ENCODE data around the gene PARD3. TPM values are rescaled to one million over a fixed set of nuclear protein-coding genes. Genes with fewer than 3 reads are reported as not detected.
"Not testable (repeated sequence)": the region's sequence is repeated elsewhere in the genome, so short reads cannot be mapped to it uniquely, and the experiment has no call there.

The PARD3 gene
- total RNA-seq, 2 experiments from 2014 or later = 0.15 to 0.18 TPM

GRCh38 chr10:34373211-34373610 lies 441.9 kb downstream of the PARD3 start:
- ChIA-PET POLR2A (no interaction called here), CTCF (no interaction called here)
- H3K27me3 Mint-ChIP-seq = no peaks in the 10 kb centered on the region
- H3K9me3 Mint-ChIP-seq = no peaks in the 10 kb centered on the region
- peaks cover 7% of the 10 kb centered on the region for H3K4me1 Mint-ChIP-seq
- no peak for DNase-seq
- no peaks in the 10 kb centered on the region for H3K36me3 Mint-ChIP-seq (ENCODE audit: low read depth)
- H3K27ac Mint-ChIP-seq = no peak overlapping the region
- no peak overlapping the region for H3K4me3 Mint-ChIP-seq

DNA sequence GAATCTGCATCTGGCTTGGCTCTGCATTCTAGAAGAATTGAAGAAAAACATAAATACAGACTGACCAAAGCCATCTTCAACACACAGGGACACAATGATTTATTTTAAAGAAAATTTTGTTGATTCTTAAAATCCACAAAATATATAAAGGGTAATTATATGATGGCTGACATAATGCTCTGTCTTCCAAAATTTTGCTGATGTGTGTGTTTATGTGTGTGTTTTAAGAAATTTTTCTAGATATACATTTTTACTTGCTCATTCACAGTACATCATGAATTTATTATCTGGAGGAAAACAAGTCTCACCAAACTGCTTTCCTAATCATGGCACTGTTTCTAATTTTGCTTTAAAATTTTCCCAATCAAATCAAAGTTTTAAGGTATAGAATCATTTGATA lies 442.6 kb downstream of the PARD3 start:
- H3K4me3 Mint-ChIP-seq = no peak overlapping the region
- CTCF ChIA-PET = no interaction called here
- H3K27me3 Mint-ChIP-seq = no peaks in the 10 kb centered on the region

GRCh38 chr10:34370126-34370525 lies 445.0 kb downstream of the PARD3 start:
- H3K36me3 Mint-ChIP-seq (ENCODE audit: low read depth) = no peaks in the 10 kb centered on the region
- H3K27me3 Mint-ChIP-seq = no peaks in the 10 kb centered on the region
- CTCF ChIA-PET = interaction anchor here (0.6 kb wide), 1 partner anchor 104 kb away, joined by 3 read pairs; no protein-coding TSS in a partner anchor
- no peak for DNase-seq
- no peak overlapping the region for H3K27ac Mint-ChIP-seq
- H3K4me3 Mint-ChIP-seq = no peak overlapping the region
- POLR2A ChIA-PET = no interaction called here
- peaks cover 7% of the 10 kb centered on the region for H3K4me1 Mint-ChIP-seq
- H3K9me3 Mint-ChIP-seq = no peaks in the 10 kb centered on the region

More for the DNA sequence above, 442.6 kb downstream of the PARD3 start:
- Mint-ChIP-seq H3K27ac (no peak overlapping the region), H3K4me1 (peaks cover 7% of the 10 kb centered on the region), H3K9me3 (no peaks in the 10 kb centered on the region), H3K36me3 (ENCODE audit: low read depth) (no peaks in the 10 kb centered on the region)
- no peak for DNase-seq
- POLR2A ChIA-PET = no interaction called here

GRCh38 chr10:34369120-34369519 lies 446.0 kb downstream of the PARD3 start:
- no peaks in the 10 kb centered on the region for H3K4me1 Mint-ChIP-seq
- no peak overlapping the region for H3K27ac Mint-ChIP-seq
- no peaks in the 10 kb centered on the region for H3K27me3 Mint-ChIP-seq
- no peaks in the 10 kb centered on the region for H3K9me3 Mint-ChIP-seq
- H3K4me3 Mint-ChIP-seq = no peak overlapping the region
- no peak for DNase-seq
- ChIA-PET POLR2A (no interaction called here), CTCF (no interaction called here)
- no peaks in the 10 kb centered on the region for H3K36me3 Mint-ChIP-seq (ENCODE audit: low read depth)

GRCh38 chr10:34364253-34365037 lies 450.7 kb downstream of the PARD3 start:
- Mint-ChIP-seq H3K27ac (no peak overlapping the region), H3K4me3 (no peak overlapping the region), H3K36me3 (ENCODE audit: low read depth) (no peaks in the 10 kb centered on the region), H3K27me3 (no peaks in the 10 kb centered on the region), H3K9me3 (no peaks in the 10 kb centered on the region), H3K4me1 (no peaks in the 10 kb centered on the region)
- CTCF ChIA-PET = no interaction called here
- POLR2A ChIA-PET = no interaction called here
- DNase-seq = no peak

- H3K36me3 Mint-ChIP-seq (ENCODE audit: low read depth) = no peaks in the 10 kb centered on the region
- no peak overlapping the region for H3K4me3 Mint-ChIP-seq
- ChIA-PET CTCF (no interaction called here), POLR2A (no interaction called here)
- DNase-seq = no peak
- no peaks in the 10 kb centered on the region for H3K4me1 Mint-ChIP-seq
- no peak overlapping the region for H3K27ac Mint-ChIP-seq
- H3K9me3 Mint-ChIP-seq = no peaks in the 10 kb centered on the region
- H3K27me3 Mint-ChIP-seq = no peaks in the 10 kb centered on the region
These were observed 454.1 kb downstream of the PARD3 start for GRCh38 chr10:34360984-34361383.

- H3K27ac Mint-ChIP-seq = no peak overlapping the region
- no peaks in the 10 kb centered on the region for H3K36me3 Mint-ChIP-seq (ENCODE audit: low read depth)
- H3K9me3 Mint-ChIP-seq = no peaks in the 10 kb centered on the region
- H3K4me3 Mint-ChIP-seq = no peak overlapping the region
- ChIA-PET POLR2A (no interaction called here), CTCF (interaction anchor here (0.6 kb wide), 1 partner anchor 279 kb away, joined by 3 read pairs; no protein-coding TSS in a partner anchor)
- no peaks in the 10 kb centered on the region for H3K4me1 Mint-ChIP-seq
- H3K27me3 Mint-ChIP-seq = no peaks in the 10 kb centered on the region
- no peak for DNase-seq
These were observed 455.7 kb downstream of the PARD3 start for GRCh38 chr10:34359435-34359813.

DNA sequence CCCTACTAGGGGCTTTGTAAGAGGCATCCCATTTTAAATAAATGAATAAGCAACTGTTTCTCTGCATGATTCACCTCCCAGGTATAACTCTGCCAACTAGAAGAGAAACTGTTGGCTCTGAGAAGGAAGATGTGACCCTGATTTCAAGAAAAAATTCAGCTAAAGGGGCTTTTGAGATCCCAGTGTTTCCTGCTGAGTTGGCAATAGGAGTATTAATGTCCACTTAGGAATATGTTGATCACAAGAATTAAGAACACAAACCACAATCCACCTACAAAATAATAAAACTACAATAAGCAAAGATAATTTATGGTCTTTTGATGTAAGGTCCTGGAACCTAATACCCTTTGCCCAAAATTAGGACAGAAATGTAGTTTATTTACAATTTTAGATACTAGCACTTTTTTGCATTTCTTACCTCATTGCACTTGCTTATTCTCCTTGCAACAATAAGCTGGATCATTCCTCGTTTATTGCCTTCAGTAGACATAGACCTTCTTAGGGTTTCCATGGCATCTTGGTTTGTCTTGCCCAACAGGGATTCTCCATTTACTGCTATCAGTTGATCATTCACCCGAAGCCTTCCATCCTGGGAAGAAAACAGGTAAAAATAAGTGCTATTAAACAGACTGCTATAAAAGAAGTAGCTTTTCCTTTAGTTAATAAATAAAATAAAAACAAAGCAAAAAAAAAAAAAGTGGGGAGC lies 456.2 kb downstream of the PARD3 start:
- no peak overlapping the region for H3K27ac Mint-ChIP-seq

DNA sequence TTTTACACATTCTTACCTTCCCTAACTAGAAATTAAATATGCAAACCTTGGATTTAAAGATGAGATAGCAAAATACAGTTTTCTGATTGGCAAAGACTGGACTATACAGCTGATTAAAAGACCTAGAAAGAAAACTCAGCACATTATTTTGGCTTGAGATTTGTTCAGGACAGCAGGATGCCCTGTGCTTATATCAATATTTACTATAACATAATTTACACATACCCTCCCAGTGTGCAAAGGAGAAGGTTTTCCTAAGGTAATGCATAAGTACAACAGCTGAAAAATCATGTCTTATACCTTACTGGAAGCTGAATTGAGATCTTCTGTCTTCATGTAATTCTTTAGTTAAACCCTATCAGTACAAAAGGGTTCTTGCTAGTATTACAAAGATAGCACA lies 458.6 kb downstream of the PARD3 start:
- DNase-seq = no peak
- no peak overlapping the region for H3K27ac Mint-ChIP-seq
- ChIA-PET POLR2A (no interaction called here), CTCF (interaction anchor here (0.7 kb wide), 1 partner anchor 9 kb away, joined by 3 read pairs; no protein-coding TSS in a partner anchor)
- no peaks in the 10 kb centered on the region for H3K36me3 Mint-ChIP-seq (ENCODE audit: low read depth)
- no peaks in the 10 kb centered on the region for H3K4me1 Mint-ChIP-seq
- no peaks in the 10 kb centered on the region for H3K9me3 Mint-ChIP-seq
- H3K4me3 Mint-ChIP-seq = no peak overlapping the region
- no peaks in the 10 kb centered on the region for H3K27me3 Mint-ChIP-seq

More for the DNA sequence above, 456.2 kb downstream of the PARD3 start:
- Mint-ChIP-seq H3K36me3 (ENCODE audit: low read depth) (no peaks in the 10 kb centered on the region), H3K4me1 (no peaks in the 10 kb centered on the region), H3K9me3 (no peaks in the 10 kb centered on the region), H3K4me3 (no peak overlapping the region), H3K27me3 (no peaks in the 10 kb centered on the region)
- no peak for DNase-seq
- POLR2A ChIA-PET = no interaction called here
- CTCF ChIA-PET = interaction anchor here (0.6 kb wide), 1 partner anchor 280 kb away, joined by 3 read pairs; no protein-coding TSS in a partner anchor

GRCh38 chr10:34353530-34353929 lies 461.6 kb downstream of the PARD3 start:
- H3K27ac Mint-ChIP-seq; H3K9me3 Mint-ChIP-seq; H3K27me3 Mint-ChIP-seq; H3K4me1 Mint-ChIP-seq; POLR2A ChIA-PET; H3K36me3 Mint-ChIP-seq (ENCODE audit: low read depth); DNase-seq; H3K4me3 Mint-ChIP-seq; CTCF ChIA-PET: not testable (repeated sequence)

GRCh38 chr10:34352599-34353204 lies 462.4 kb downstream of the PARD3 start:
- CTCF ChIA-PET, H3K4me3 Mint-ChIP-seq, POLR2A ChIA-PET: not testable (repeated sequence)

GRCh38 chr10:34351161-34351560 lies 463.9 kb downstream of the PARD3 start:
- H3K9me3 Mint-ChIP-seq = no peaks in the 10 kb centered on the region
- no peak for DNase-seq
- ChIA-PET CTCF (no interaction called here), POLR2A (no interaction called here)
- no peak overlapping the region for H3K27ac Mint-ChIP-seq
- no peak overlapping the region for H3K4me3 Mint-ChIP-seq
- H3K36me3 Mint-ChIP-seq (ENCODE audit: low read depth) = no peaks in the 10 kb centered on the region
- no peaks in the 10 kb centered on the region for H3K4me1 Mint-ChIP-seq
- no peaks in the 10 kb centered on the region for H3K27me3 Mint-ChIP-seq

More at GRCh38 chr10:34352599-34353204, 462.4 kb downstream of the PARD3 start:
- not testable (repeated sequence) for H3K27me3 Mint-ChIP-seq; H3K4me1 Mint-ChIP-seq; H3K36me3 Mint-ChIP-seq (ENCODE audit: low read depth); DNase-seq; H3K27ac Mint-ChIP-seq; H3K9me3 Mint-ChIP-seq

DNA sequence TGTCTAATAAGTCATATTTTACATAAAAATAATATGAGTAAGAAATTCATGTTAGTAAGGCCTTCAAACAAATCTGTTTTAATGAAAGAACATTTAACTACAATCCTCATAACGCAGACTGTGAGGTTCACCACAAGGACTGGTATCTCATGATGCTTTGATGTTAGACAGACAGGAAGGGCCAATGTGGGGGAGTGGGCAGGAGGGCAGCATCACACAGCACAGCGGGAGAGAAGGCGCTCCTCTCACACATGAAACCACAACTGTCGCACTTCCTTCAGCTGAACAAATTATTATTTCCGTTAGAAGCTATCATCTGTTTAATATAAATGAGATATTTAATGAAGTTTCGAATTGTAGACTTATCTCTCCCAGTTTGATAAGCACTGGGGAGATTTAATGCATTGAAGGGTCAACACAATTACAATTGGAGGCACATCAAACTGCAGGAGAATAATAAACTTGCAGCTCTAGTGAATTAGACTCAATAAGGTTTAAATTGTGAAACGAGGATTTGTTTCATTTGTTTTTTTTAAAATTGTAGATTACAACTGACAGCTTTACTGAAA lies 466.1 kb downstream of the PARD3 start:
- POLR2A ChIA-PET = no interaction called here
- CTCF ChIA-PET = no interaction called here
- DNase-seq = no peak

More for the DNA sequence above, 466.1 kb downstream of the PARD3 start:
- Mint-ChIP-seq H3K9me3 (no peaks in the 10 kb centered on the region), H3K27ac (no peak overlapping the region), H3K27me3 (no peaks in the 10 kb centered on the region), H3K4me3 (no peak overlapping the region), H3K36me3 (ENCODE audit: low read depth) (no peaks in the 10 kb centered on the region), H3K4me1 (no peaks in the 10 kb centered on the region)

Data from activated CD4-positive, alpha-beta memory T cell treated with anti-CD3 and anti-CD28 coated beads, Interleukin-2, amount 10 ng/mL, durations not matched to agents 7 days and 5 days (primary cell).